ENCODE results near the gene PNKD.

PNKD gene

DNA sequence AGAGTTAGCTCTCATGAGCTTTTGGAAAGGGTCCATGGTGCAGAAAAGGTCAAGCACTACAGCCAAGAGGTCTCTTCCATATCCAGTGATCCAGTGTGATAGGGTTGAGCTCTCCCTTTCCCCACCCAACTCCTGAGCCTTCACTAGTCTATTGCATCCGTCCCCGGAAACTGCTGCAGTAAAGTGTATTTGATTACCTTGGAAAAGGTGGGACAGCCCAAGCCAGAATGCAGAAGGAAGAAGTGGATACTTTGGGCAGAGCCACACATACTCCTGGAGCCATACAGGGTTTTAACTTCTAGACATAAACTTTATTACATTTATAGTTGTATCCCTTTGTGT lies 3.6 kb downstream of the PNKD start:
- DNase-seq: no peak

DNA sequence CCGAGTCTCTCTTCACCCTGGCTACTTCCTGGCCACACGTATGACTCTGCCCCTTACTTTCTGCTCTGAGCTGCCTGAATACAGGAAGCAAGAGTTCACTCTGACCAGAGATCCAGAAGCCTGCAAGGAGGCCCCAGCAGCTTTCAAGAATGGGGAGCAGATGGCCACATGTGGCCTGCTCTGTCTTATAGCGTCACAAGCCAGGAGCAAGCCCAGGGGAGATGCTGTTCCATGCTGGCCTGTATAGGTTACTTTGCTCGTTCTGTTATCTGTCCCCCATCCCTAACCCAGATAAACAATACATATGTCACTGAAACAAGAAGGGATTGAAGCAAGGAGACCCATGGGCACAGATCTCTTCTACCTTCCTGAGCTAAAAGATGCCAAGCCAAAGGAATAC lies 4.3 kb downstream of the PNKD start:
- DNase-seq: no peak

DNA sequence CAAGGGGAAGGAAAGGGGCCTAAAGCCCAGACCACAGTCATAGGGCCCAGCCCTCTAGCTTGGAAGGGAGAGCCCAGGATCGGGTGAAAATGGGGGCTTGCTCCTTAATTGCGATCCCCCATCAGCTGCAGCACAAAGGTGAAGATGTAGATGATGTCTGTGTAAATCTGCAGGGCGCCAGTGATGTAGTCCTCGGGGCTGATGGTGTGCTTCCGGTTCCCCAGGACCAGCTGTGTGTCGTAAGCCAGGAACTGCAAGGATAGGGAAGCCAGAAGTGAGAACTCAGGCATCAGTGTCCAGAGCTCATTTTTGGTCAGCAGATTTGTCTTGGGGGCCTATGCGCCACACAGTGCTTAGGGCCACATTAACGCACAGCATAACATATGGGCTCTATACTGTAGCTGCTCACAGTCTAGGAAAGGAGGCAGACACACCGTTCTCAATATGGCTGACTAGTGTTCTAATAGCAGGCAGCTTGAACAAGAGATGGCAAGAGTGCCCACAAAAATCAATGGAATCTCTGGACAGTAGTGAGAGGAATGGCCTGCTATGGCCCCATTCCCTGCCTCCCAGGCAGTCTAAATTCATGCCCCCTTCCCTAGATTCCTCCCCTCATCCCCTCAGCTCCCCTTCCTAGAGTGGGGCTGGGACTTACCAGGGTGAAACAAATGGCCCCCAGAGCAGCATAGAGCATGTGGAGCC lies 5.2 kb downstream of the PNKD start:
- DNase-seq: no peak

DNA sequence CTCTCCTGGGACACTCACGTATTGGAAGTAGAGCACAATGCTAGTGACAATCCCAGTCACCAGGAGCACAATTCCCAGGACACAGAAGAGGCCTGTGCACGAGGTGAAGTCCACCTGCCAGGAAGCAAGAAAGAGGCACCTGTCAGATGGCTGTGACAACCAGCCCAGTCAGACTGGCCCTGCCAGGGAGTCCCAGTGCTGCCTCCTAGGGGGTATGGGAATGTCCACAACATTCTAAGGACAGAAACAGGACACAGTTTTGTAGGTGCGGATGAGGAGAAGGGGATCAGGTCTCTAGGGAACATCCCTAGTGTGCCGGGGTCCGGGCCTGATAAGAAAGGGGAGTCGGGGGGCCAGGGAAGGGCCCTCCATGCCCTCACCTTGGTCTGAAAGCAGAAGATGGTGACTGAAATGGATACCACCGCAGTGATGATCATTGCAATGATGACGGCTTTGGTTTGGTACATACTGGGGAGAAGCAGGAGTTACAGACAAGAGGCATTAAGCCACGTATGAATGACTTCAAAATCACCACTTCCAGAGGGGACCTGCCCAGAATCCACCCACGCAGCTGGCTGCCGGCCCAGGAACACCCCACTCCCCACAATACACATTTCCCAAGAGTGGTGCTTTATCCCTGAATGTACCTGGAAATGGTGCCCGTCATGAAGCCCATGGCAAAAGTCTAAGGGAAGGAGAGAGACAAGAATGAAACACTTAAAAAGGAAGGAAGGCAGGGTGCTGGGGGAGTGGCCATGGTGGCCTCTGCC lies 6.9 kb downstream of the PNKD start:
- no peak for DNase-seq

DNA sequence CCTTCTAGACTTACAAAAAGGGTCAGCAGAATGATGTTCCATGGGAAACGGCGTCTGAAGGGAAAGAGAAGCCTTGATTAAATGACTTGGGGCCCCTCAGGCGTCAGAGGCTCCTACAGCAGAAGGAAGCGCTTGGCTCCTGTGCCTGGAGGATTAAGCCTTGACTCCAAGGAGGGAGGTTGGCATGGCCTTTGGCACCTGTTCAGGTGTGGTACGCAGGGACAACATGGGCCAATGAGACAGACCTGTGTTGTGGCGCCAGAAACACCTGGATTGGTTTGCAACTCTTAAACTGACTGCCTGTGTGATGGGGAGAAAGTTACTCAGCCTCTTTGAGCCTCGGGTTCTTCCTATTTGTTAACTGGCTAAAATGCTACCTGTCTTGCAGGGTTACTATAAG lies 7.6 kb downstream of the PNKD start:
- no peak for DNase-seq

DNA sequence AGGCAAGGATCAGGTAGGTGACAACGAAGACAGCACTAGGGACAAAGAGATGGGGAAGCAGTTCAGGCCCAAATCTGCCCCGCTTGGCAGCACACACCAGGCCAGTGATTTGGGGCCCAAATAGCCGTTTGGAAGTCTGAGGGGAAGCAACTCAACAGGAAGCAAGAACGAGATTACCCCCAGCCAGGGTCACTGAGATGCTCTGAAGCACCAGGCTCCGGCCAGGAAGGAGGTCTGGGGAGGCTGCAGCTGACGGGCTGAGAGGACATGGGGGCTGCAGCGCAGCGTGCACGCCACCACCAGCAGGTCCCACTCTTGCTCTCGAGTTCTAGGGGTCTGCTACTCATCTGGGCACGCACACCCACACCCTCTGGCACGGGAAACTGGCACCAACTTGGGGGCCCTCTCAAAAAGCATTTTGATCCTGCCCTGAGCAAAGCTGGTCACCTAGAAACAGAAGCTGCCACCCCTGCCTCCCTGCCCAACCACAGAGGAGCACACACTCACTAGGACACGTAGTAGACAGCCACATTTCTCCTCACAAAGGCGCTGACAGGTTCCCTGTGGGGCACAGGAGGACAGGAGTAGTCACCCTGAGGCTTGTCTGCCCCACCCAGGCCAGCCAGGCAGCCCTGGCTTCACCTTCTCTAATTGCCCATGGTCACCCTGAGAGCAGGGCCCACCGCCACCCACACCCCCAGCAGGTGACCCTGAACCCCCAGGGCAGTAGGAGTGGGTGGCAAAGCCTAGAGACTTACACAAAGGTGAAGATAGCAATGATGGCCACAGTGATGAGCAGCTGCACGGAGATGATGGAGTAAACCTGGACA lies 8.4 kb downstream of the PNKD start:
- DNase-seq: no peak

DNA sequence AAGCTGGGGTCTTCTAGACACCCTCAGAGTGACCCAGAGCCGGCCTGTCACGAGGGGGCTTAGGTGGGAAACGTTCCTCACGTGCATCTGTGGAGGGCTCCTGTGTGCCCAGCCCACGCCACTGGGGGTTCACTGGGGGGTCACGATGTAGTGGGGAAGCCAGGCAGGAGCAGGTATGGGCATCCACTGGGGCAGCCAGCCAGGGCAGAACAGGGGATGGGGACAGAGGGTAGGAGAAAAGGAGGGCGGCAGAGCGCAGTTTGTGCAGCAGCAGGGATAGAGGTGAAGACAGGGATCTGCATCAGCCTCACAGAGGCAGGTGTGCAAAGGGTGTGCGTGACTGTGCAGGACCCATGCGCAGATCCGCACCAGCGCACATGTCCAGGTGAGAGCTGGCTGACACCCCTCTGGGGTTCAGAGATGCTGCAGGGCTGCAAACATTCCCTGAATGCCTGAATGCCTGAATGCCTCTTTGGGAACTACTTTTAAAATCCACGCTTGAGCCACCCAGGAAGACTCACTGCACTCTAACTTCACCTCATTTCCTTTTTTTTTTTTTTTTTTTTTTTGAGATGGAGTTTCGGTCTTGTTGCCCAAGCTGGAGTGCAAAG lies 10.0 kb downstream of the PNKD start:
- no peak for DNase-seq

DNA sequence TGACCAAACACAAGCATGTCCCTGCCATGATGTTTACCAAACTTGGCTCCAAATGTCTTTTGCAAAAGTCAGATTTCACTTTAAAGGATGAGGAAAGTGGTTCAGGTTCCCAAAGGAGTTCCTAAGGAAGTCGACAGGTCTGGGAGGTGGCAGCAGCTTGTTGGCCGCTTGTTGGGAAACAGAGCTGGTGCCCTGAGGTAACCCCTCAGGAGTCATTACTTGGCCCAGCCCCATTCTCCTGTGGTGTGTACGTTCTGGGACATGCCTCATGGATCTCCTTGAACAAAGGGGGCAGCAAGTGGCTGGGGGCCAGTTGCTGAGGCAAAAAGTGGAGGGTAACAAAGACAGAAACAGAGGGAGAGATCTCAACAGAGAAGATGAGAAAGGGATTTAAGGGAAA lies 11.1 kb downstream of the PNKD start:
- DNase-seq: no peak

DNA sequence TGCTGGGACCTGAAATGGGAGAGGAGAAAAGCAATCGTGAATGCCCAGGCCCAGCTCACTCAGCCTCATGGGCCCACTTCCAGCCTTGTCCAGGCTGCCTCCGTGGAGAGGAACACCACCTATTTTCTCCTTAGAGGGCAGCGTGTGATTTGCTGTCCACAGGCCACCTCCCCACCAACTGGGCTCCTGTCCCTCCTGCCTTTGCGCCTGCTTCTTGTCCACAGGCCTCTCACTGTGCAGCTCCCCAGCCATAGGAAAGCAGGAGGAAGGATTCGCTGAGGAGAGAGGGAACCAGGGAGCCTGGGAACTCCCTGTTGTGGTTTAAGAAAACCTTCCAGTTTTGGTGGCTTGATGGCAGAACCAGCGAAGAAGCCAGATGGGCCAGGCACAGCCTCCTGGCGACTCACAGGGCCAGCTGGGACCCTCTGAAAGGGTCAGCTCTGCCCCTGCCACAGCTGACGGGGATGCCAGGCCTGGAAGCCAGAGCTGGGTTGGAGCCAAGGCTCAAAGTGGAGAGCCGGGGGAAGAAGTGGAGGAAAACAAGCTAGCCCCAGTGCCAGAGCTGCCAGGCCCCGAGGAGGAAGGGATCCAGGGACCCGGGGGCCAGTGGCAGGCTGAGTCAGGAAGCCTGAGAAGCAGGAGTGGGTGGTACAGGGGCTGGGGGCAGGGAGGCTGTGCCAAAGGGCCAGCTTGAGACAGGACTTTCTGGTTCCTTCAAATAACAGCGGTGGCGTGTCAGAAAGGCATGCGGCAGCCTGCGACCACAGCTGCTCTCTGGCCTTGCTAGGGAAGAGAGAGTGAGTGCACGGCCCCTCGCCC lies 12.1 kb downstream of the PNKD start:
- no peak for DNase-seq

DNA sequence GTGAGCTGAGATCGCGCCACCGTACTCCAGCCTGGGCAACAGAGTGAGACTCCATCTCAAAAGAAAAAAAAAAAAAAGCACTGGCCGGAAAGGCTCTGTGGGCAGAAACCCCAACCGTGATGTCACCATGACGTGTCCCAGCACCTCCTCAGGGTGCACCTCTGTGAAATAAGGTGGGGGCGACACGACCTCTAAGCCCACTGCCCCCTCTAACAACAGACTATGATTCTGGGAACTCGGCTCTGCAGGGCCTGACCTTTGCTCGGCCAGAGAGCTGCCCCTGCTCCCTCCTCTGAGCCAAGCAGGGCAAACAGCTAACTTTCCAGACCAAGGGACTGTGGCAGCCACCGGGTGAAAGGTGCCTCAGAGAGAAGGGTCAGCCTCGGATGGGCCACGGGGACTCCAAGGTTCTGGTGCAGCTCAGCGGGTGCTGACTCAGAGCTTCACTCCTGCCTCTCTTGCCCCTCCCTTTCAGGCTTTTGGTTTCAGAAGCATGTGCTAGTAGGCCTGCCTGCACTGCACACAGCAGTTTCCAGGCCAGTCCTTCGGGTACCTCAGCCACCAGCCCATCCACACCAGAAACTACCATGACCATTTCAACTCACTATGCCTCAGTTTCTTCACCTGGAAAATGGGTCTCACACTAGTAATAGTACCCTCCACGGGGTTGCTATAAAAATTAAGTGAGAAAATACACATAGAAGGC lies 13.9 kb downstream of the PNKD start:
- no peak for DNase-seq

DNA sequence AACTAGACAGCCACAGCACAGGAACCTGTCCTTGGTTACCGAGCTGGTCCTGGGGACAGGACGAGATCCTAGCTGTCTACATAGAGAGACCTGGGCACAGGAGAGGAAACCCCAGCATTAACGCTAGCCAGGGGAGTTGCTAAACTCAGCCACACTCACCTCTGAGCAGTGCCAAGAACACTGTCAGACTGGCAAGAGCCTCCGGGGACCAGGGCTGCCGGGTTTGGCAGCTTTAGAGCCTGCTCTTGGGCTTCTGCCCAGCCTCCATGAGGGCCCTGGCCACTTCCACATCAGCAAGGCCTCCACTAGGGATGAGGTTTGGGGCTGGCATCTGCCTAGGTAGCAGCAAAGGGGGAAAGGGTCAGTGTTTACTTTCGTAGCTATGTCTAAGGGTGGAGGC lies 15.3 kb downstream of the PNKD start:
- DNase-seq: no peak

DNA sequence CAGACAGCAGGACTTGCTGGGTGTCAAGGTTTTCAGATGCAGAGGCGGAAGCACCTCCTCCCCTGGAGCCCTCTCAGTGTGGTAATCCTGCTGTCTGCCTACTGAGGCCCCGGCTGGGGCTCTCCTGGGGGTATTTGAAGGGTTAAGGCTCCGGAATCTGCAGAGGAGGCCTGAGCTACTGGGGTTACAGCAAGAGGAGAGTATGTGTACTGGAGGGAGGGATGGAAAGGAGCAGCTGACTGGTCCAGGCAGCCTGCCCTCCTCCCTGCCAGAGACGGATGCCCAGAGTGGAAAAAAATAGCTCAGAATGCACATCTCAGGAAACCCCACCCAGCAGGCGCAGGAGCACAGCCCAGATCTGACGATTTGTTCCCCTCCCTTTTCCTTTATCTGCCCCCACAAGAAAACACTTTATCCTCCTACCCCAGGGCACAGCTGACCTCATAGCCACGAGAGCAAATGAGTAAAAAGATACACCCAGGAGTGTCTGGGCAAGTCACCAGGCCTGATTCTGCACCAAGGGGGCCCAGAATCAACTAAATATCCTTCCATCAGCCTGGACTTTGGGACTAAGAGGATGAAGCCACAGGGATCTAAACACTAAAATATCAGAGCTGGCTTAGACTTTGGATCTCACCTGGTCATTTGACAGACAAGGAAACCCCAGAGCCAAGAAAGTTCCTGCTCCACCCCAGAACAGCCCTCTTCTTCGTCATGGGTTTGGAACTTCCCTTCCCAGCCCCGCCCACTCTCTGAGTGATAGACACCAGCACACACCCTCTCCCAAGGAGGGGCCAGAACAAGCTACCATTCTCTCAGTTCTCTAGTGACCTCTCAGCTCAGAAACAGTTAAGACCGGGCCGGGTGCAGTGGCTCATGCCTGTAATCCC lies 16.5 kb downstream of the PNKD start:
- DNase-seq: peak; percentile 74 to 97

DNA sequence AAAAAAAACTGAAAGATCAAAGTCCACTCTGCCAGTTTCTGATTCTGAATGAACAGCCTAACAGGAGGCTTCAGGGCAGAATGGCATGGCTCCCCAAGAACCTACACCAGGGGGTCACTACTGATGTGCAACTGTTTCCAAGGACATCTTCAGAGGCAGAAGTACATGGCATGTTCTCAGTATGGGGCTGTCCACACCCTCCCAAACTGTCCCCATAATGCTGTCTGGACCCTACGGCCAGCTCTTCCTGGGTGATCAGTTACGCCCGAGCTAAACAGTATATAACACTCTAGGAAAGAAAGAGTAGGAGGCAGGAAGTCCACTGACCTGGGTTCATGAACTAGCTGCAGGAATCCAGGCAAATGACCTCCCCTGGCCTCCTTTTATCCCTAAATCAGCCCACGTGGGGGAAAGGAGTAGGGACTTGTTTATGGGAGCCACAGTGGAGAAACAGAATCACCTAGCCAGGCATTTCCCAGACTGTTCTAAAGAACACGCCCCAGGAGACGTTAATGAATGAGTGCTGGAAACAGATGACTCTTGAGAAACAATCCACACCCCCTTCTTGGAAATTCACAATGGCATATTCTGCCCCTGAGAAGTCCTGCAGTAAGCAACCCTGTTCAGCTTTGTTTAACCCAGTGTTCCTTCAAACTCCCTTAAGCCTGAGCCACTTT lies 19.5 kb downstream of the PNKD start:
- DNase-seq: no peak

DNA sequence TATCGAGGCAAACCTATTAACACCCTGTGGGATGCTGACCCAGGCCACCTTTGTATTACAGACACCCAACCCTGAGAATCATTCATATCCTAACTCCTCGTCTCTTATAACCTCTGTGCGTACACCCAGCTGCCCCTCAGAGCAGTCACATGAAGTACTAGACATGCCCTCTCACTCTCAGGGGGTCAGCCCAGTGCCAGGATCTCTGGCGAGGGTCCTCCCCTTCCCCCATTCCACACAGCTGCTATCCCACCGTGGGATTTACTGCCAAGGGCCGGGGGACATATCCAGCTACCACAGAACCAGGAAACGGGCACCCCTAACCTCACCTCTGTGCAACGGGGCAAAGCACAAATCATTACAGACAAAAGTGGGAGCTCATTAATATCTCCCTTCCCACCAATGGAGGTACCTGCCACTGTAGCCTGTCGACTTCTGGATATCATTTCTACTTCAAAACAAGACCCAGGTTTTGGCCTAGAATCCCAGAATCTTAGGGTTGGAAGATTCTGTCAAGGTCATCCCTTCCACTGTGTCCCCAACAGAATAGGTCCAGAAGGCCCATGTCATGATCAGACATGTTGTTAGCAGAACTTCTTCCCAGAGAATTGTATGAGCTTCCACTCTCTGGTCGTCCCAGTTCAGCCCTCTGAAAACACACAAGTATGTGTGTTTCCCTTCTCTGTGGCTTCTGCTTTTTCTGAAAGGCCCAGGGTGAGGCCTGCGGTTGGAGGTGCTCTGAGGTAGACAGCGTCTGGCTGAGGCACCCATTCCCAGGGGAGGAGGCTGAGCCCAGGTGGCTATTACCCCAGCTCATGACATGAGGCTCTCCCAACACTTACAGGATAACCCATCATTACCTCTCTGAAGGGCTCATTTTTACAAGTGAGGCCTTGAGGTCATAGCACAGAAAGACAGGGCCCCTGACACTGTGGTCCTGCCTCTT lies 20.3 kb downstream of the PNKD start:
- peak in 1 of 2 donors; percentile 17 for DNase-seq

DNA sequence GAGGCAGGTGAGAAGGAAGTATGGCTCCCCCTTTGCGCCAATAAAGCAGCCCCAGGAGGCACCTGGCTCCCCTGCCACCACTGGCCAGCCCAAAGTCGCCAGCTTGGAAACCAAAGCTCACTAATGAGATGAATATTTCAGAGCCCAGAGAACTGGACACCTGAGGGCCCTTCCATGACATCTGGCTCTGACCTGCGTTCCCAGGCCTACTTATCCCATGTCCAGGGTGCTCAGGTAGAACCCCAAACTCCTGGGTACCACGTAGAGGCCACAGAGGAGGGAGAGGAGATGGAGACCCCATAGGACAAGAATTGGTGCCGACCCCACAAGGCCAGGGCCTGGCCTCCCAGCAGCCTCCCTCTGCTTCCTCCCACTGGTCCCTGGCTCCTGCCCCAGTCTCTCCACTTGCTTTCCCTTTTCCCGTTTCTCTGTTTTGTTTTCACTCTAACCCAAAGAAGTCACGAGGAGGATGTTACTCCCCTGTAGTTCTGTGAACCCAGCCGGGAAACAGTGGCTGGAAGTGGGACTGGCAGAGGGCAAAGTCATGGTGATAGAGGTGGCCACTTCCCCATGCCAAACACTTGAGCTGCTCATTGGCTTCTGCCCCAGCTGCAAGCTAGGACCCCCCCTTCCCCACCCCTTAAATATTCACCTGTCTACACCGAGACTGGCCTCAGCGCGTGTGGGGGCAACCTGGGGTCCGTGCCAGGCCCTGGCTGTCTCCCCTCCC lies 21.2 kb downstream of the PNKD start:
- no peak for DNase-seq

DNA sequence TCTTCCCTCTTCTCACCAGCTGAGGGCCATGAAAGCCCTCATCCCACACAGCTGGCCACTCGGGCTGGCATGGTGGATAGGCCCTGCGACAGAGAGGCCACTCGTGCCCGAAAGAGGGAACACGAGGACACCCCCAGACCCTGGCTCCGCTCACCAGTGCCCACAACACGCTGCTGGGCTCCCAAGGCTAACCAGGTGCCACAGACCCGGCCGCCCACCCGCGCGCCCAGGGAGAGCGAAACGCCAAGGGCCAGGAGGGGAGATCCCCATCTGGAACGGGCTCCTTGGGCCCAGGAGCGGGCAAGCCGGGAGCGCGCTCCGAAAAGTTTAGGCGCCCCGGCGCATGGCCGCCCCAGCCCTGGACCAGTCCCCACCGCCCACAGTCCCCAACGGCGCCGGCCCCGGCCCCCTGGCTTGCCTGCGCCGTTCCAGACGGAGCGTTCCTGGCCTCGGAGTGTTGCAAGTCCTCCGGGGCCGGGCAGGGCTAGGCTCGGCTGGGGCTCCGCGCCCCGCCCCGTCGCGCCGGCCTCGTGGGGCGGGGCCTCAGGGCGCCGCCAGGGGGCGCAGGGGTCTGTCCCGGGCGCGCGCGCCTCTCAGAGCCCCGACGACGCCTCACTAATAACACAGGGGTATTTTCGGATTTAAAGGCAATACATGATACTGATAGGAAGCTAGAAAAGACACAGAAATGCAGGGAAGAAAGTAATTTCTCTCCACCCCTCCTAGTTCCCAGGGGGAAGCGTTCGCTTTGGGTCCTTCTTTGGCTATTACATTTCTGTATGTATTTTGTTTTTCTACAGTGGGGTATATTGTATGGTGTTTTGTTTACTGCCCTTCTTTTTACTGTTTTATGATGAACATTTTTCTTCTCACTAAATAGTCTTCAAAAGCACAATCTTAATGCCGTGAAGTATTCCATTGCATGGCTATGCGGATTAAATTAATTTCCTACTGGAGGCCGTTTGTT lies 22.0 kb downstream of the PNKD start, which contains the start of gene TMBIM1:
Gene TMBIM1 (minus strand): TSS at position 456 of the 967 bp plus-strand sequence. CDS start 10,362 bp downstream, outside the sequence.
- DNase-seq: peak; percentile 26 to 90
